ENCODE data around the gene ZC3HAV1.
A peak's percentile ranks its signal among the peaks of the same experiment; 100 is the strongest.
"Not testable (repeated sequence)": the region's sequence is repeated elsewhere in the genome, so short reads cannot be mapped to it uniquely, and the experiment has no call there.

Gene ZC3HAV1

DNA sequence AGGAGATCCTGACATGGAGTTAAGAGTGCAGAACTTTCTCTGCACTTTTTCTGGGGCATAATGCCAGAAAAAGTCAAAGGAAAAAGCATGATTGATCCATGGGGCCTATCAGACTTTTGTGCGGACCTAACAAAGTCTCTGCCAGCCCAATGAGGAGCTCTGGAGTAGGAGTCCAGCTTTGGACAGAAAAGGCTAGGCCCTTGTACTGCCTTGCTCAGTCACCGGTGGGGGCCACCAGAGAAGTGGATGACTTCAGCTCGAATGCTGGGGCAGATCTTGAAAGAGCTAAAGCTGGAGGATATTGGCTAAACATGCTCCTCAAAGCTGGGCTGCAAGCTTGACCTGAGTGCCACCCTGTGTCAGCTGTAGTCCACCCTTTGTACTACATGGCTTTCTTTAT is 2.8 kb upstream of the ZC3HAV1 start:
- no peak for DNase-seq (ENCODE audit: low read depth)

DNA sequence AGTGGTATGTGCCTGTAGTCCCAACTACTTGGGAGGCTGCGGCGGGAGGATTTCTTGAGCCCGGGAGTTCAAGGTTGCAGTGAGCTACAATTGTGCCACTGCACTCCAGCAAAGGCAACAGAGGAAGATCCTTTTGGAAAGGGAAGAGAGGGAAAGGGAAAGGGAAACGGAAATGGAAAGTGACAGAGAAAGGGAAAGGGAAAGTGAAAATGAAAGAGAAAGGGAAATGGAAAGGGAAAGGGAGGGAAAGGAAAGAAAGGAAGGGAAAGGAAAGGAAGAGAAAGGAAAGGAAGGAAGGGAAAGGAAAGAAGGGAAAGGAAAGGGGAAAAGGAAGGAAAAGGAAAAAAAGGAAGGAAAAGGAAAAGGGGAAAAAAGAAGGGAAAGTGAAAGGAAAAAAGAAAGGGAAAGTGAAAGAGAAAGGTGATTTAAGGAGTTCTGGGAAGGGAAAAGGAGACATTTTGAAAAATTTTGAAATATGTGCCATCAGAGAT is 2.3 kb upstream of the ZC3HAV1 start:
- no peak for DNase-seq (ENCODE audit: low read depth)

DNA sequence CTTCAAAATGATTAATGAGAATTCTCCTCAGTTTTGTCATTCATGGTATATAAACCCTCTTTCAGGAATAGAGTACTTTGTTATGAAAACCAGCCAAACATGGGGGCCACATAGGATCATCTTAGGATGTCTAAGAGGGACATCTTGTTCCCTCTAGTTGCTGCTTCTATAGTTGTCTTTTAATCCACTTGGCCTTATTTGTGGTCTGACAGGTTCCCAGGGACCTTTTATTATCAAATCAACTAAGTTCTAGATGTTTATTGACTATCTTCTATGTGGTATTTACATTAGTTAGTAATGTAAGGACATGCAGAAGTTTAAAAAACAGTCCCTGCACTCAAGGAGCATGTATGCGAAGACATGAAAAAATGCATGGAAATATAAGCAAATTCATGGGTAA is 1.6 kb upstream of the ZC3HAV1 start:
- no peak for DNase-seq (ENCODE audit: low read depth)

DNA sequence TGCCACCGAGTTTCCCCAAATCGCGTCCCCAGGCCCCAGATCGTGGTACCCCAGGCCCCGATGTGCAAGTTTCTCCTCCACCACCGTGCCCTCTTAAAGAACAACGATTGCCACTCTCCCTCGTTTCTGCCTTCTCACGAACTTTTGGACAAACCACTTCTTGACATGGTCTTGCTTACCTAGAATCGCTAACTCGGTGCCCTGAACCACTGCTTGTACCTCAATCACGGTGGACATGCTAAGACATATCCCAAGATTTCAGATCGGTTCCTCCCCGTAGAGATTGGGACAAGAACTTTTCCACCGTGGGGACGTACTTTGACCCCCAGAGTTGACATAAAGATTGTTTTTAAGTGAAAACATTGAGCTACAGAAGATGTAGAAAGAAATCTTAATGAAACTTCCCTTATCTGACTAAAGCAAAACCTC is 477 bp upstream of the ZC3HAV1 start:
- no peak for DNase-seq (ENCODE audit: low read depth)

DNA sequence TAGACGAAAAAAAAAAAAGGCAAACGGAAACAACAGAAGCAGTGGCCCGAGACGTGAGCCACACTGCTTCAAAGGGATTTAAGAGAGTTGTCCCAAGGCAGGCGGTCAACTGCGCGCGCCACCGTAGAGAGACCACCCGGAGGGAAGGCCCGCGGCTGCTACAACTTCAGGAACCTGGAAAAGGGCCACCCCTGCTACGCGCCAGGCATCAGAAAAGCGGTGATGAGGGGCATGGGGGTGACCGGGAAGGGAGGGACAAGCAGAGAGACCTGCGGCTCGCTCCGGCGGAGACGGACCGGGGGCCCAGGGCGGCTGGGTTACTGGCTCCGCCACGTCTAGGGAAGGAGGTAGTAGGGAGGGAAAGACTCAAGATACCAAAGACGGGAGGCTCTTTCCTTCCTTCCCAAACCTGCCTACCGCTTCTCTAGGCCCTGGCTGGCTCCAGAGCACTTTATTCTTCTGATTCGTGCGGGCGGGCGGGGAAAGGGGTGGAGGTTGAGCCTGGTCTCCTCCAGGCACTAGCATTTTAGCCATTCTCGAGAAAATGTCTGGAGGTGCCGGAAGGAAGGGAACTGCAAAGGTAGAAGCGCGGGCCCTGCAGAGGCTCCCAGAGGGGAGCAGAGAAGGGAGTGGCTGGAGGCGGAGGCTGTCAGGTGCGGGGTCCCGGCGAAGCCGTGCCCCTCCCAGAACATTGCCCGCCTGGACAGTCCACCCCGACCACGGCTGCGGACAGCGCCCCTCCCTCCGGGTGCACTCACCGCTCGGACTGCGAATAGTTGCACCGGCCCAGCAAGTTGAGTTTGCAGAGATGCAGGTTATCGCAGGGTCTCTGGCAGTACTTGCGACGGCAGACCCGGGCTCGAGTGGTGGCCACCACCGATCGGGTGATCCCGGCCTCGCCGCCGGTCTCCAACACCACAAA is 993 bp downstream of the ZC3HAV1 start:
- no peak for DNase-seq (ENCODE audit: low read depth)

DNA sequence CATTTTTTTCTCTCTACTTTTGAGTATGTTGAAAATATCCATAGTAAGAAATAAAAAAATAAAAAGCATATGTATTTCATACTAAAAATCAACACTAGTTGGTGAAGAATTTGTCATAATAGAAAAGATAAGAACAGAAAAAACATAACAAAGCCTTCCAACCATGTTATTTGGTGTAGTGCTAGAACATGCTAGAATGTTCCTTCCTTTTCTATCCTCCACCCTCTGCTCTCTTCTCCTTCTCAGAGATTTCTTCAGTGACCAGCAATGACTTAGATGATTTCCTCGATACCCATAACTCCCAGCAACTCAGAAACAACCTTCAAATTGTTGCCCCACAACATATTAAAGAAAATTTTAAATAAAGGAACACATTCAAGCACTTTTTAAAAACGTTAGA is 2.6 kb downstream of the ZC3HAV1 start:
- no peak for DNase-seq (ENCODE audit: low read depth)

DNA sequence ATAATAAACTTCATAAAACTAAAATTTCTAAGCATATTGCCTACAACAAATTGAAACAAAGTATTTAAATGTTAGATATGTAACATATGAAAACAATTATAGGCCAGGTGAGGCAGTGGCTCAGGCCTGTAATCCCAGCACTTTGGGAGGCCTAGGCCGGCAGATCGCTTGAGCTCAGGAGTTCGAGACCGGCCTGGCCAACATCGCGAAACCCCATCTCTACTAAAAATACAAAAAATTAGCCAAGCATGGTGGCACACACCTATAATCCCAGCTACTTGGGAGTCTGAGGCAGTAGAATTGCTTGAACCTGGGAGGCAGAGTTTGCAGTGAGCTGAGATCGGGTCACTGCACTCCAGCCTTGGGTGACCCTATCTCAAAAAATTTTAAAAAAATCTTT is 3.3 kb downstream of the ZC3HAV1 start:
- not testable (repeated sequence) for DNase-seq (ENCODE audit: low read depth)

DNA sequence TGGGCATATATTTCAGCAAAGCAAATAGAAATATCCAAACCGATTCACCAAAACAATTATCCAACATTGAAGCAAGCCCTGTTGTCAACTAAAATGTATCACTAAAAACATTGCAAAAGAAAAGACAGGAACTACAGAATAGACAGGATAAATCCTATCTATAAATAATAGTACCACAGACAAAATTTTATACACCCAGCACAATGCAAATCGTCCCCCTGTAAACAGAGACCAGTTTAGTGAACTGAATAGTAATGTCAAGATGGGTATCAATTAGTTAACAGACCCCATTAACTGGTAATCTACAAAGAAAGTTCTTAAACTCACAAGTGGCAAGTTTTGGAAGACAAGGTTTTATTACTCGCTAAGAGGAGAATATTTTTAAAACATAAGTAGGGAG is 4.0 kb downstream of the ZC3HAV1 start:
- no peak for DNase-seq (ENCODE audit: low read depth)

DNA sequence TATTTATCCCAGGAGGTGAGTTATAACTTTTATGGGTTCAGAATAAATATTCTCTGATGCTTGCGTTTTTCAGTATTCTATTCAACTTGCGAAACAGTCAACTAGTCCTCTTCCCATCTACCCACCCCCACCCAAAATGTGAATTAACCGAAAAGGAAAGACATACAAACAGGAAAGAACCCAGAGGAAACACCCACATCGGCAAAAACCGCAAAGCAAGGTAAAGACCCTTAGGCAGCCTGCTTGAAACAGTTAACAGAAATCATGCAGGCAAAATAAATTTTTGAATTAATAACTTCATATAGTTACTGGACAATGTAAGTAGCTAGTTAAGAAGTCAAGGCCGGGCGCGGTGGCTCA is 5.4 kb downstream of the ZC3HAV1 start:
- no peak for DNase-seq (ENCODE audit: low read depth)

DNA sequence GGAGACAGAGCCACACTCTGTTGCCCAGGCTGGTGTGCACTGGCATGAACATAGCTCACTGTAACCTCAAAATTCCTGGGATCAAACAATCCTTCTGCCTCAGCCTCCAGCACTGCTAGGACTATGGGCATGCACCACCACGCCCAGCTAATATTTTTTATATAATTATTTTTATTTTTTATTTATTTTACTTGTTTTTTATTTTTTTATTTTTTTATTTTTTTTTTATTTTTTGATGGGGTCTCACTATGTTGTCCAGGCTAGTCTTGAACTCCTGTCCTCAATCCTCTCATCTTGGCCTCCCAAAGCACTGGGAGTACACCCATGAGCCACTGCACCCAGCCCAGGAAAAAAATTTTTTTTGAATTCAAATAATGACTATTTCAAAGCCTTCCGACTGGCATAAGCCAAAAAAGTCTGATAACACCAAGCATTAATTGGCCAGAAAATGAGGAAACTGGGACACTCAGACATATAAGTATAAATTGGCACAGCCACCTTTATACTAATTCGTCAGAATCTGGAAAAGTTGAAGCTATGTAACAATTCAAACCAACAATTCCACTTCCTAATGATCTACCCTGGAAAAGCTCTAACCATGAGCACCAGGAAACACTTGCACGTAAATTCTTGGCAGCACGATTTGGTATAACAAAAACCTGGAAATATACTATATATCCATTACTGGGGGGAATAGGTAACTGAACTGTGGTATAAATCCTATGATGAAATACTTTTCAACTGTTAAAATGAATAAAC is 6.3 kb downstream of the ZC3HAV1 start:
- no peak for DNase-seq (ENCODE audit: low read depth)

DNA sequence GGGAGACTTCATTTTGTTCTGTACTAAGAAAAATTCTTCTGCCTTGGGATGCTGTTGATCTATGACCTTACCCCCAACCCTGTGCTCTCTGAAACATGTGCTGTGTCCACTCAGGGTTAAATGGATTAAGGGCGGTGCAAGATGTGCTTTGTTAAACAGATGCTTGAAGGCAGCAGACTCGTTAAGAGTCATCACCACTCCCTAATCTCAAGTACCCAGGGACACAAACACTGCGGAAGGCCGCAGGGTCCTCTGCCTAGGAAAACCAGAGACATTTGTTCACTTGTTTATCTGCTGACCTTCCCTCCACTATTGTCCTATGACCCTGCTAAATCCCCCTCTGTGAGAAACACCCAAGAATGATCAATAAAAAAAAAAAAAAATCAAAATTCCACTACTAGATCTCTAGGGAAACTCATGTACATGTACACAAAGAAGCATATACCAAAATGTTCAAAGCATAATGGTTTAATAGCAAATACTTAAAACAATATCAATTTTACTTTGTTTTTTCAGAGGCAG is 7.8 kb downstream of the ZC3HAV1 start:
- DNase-seq (ENCODE audit: low read depth), result not testable (repeated sequence)

DNA sequence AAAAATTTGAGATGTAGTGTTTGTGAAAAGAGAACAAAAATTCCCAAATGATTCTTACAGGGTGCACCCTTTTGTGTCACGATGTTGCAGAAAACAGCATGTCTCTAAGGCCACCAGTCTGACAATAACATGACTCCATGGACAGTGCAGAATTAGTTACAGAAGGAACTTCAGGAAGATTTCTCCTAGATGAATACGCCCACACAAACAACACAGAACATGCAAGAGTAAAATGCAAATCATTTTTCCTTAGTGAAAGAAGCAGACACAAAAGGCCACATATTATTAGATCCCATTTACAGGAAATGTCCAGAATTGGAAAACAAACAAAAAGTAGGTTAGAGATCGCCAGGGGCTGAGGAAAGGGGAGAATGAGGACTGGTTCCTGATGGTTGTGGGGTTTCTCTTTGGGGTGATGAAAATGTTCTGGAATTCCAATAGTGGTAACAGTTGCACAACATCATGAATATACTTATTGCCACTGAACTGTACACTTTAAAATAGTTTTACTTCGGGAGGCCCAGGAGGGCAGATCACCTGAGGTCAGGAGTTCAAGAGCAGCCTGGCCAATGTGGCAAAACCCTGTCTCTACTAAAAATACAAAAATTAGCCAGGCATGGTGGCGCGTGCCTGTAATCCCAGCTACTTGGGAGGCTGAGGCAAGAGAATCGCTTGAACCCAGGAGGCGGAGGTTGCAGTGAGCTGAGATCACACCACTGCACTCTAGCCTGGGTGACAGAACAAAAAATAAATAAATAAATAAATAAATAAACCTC is 10.2 kb downstream of the ZC3HAV1 start:
- DNase-seq (ENCODE audit: low read depth), result no peak

DNA sequence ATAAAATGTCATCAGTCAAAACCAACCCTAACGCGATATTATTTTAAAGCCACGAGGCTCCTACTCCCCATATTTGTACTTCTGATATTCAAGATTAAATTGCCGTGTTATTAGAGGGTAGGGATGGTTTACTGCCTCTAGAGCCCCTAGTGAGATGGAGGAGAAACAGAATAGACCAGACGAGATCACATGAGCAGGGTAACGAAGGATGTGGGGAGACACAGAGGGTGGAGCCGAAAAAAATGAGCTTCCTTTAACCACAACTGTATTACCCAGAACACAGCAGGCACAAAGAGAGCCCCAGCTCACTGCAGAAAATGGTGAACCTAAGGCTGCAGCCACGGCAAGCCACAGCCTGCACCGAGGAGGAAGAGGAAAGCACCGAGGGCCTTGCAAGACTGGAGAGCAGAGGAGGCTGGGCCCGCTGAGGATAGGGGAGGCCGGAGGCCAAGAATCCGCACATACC is 14.3 kb downstream of the ZC3HAV1 start:
- peak; percentile 72 for DNase-seq (ENCODE audit: low read depth)

DNA sequence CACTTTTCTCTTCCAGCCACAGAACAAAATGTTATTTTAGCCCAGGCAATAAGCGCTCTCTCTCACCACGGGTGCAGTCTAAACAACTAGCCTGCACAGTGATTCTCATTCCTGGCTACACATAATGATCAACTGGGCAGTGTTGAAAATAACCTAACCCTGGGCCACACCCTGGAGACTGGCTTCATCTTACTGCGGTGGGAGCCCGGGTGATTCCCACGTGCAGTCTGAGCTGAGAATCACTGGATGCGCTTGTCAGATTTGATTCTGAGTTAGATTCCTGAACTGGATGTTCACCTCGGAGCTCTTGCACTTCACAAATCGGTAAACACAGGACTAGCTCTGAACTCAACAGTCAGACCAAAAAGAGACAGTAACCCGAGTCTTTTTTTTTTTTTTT is 14.9 kb downstream of the ZC3HAV1 start:
- no peak for DNase-seq (ENCODE audit: low read depth)

DNA sequence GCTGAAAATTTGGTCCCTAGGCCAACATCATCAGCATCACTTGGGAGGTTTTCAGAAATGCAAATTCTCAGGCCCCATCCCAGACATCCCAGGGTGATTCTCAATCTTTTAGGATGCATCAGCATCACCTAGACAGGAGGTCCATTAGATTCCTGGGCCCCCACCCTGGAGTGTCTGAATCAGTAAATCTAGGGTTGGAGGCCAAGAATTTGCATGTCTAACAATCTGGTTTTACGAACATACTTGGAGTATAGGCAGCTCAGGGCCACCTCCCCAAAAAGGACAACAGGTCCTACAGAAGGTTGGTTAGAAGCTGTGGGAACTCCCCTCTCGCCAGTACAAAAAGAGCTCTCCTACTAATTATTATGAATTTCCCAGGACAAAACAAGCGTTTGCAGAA is 15.5 kb downstream of the ZC3HAV1 start:
- no peak for DNase-seq (ENCODE audit: low read depth)

DNA sequence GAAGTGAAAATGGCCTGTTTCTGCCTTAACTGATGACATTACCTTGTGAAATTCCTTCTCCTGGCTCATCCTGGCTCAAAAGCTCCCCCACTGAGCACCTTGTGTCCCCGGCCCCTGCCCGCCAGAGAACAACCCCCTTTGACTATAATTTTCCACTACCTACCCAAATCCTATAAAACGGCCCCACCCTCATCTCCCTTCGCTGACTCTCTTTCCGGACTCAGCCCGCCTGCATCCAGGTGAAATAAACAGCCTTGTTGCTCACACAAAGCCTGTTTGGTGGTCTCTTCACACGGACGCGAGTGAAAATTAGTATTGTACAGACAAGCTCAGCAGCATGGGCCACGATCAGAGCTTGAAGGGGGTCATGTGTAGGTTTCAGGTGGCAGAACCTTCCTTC is 16.0 kb downstream of the ZC3HAV1 start:
- DNase-seq (ENCODE audit: low read depth), result not testable (repeated sequence)

DNA sequence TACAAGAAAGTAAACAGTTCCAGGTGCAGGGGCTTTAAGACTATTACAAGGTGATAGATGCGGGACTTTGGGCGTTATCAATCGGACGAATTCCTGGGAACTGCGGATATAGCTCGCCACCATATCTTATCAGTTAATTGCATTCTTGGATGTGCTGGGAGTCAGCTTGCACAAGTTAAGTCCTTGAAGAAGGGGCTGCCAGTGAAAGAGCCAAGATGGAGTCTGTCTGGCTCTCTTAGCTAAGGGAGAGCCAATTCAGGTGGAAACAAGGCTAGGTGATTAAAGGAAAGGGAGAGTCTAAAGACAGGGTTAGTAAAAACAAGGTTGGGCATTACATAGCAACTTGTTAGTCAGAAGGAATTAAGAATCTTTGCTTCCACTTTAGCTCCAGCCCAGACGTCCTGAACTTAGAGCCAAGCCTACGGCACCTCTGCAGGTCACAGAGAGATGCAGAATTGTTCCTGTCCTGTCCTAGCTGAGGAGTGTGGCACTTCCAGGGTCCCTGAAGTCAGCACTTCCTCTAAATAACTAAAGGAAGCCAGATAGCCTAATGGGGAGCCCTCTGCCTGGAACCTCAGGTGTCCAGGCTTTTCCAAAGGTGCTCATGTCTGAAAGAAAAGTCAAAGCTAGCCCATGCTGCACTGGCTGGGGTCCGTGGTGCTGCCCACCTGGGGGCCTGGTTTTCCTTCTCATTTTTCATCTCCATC is 17.3 kb downstream of the ZC3HAV1 start:
- DNase-seq (ENCODE audit: low read depth), result no peak

DNA sequence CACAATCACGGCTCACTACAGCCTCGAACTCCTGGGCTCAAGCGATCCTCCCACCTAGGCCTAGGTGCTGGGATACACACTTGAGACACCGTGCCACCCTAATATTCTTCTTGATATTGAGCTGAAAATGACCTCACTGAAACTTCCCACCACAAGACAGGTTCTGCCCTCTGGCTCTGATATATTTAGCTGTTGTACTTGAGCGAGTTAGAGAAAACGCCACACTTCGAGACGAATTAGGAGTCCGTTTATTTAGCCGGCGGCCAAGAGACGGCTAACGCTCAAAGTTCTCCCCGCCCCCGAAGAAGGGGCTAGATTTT is 17.9 kb downstream of the ZC3HAV1 start:
- no peak for DNase-seq (ENCODE audit: low read depth)

DNA sequence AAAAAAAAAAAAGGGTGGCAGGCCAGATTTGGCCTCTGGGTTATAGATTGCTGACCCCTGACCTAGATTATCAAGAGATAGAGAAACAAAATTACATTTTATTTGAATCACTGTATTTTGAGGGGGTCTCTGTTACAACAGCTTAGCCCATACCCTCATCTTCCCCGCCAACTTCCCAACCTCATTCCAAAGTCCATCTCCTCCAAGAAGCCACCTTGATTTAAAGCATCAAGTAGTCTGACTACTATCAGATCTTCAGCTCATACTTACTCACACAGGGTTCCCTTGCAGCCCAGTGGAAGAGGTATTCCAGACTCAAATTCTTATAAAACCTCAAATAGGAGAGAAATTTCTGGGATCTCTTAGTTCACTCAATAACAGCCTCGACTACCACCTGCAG is 20.4 kb downstream of the ZC3HAV1 start:
- no peak for DNase-seq (ENCODE audit: low read depth)

DNA sequence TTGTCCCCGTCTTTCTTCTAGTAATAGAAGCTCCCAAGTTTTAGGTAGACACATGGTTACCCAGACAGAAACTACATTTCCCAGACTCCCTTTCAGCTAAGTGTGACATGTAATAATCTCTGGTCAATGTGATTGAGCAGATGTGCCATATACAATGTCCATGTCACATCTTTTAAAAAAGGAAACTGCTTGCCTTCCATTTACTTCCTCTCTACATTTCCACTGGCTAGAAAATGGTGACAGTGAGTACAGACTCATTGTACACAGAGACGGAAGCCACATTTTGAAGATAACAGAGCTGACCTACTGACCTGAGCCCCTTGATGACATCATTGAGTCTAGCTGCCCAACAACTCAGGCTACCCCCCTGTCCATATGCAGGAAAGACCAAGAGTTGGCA is 21.3 kb downstream of the ZC3HAV1 start:
- no peak for DNase-seq (ENCODE audit: low read depth)

DNA sequence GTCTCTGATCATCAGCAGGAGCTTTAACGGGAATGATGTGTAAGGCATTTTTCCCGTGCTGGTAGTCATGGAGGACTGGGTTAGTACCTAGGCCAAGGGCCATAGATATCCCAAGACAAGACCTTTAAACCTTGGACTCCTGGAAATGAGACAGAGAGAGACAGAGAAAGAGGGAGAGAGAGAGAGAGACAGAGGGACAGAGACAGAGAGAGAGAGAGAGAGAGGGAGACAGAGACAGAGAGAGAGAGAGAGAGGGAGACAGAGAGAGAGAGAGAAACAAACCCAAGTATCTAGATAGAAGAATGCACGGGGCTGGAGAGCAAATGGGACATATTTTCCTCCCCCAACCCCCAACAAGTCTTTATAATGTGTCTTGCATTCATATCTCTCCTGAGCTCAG is 22.3 kb downstream of the ZC3HAV1 start:
- DNase-seq (ENCODE audit: low read depth), result no peak

DNA sequence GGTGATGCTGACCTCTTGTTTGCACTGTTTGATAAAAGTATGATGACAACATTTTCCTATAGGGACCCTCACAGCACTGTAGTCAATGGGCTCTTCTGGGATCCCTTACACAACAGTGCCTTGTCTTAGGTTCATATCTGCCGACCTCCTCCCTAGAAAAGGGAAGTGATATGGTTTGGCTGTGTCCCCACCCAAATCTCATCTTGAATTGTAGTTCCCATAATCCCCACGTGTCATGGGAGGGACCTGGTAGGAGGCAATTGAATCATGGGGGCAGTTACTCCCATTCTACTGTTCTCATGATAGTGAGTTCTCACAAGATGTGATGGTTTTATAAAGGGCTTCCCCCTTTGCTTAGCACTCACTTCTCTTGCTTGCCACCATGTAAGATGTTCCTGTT is 23.1 kb downstream of the ZC3HAV1 start:
- DNase-seq (ENCODE audit: low read depth), result no peak
